Mucosa of stomach (tissue), 1 donor: ENCODE data around the gene DRD2.

Source experiments
- H3K27me3 ChIP-seq: one replicate; pipeline ENCODE4 v1.7.0; 2013; ENCODE audit warnings: mild to moderate bottlenecking, low read length; ENCODE audit not compliant: control insufficient read depth, insufficient read depth
- H3K36me3 ChIP-seq: one replicate; pipeline ENCODE4 v1.7.0; 2013; ENCODE audit warnings: low read length; ENCODE audit not compliant: control insufficient read depth, insufficient read depth
- H3K4me1 ChIP-seq: one replicate; pipeline ENCODE4 v1.7.0; 2013; ENCODE audit warnings: mild to moderate bottlenecking, low read length; ENCODE audit not compliant: control insufficient read depth, insufficient read depth
- H3K4me3 ChIP-seq: one replicate; pipeline ENCODE4 v1.7.0; 2013; ENCODE audit warnings: low read length
- H3K9ac ChIP-seq: one replicate; pipeline ENCODE4 v1.7.0; 2013; ENCODE audit warnings: mild to moderate bottlenecking, low read length, moderate library complexity
- H3K9me3 ChIP-seq: one replicate; pipeline ENCODE4 v1.7.0; 2013; ENCODE audit warnings: mild to moderate bottlenecking, low read length, moderate library complexity; ENCODE audit not compliant: control insufficient read depth
- donor health status: Pancreatic carcinoma.

DRD2 gene

GRCh38 chr11:113460469-113460868, 14.7 kb downstream of the DRD2 start:
- no peaks in the 10 kb centered on the region for H3K9me3 ChIP-seq
- no peaks in the 10 kb centered on the region for H3K27me3 ChIP-seq
- H3K4me3 ChIP-seq: no peak overlapping the region
- peaks cover 8% of the 10 kb centered on the region for H3K4me1 ChIP-seq
- H3K9ac ChIP-seq: no peak overlapping the region
- no peaks in the 10 kb centered on the region for H3K36me3 ChIP-seq

GRCh38 chr11:113458189-113458588, 17.0 kb downstream of the DRD2 start:
- Histone ChIP-seq H3K9ac (no peak overlapping the region), H3K4me3 (no peak overlapping the region), H3K9me3 (no peaks in the 10 kb centered on the region), H3K27me3 (no peaks in the 10 kb centered on the region), H3K4me1 (peaks cover 8% of the 10 kb centered on the region), H3K36me3 (no peaks in the 10 kb centered on the region)

- no peaks in the 10 kb centered on the region for H3K27me3 ChIP-seq
- no peaks in the 10 kb centered on the region for H3K9me3 ChIP-seq
- no peak overlapping the region for H3K4me3 ChIP-seq
- H3K4me1 ChIP-seq: peaks cover 8% of the 10 kb centered on the region
- no peaks in the 10 kb centered on the region for H3K36me3 ChIP-seq
- no peak overlapping the region for H3K9ac ChIP-seq
These were observed 17.4 kb downstream of the DRD2 start for GRCh38 chr11:113457784-113458183.

GRCh38 chr11:113454455-113454854, 20.7 kb downstream of the DRD2 start:
- Histone ChIP-seq H3K36me3 (no peaks in the 10 kb centered on the region), H3K4me1 (peaks cover 8% of the 10 kb centered on the region), H3K4me3 (no peak overlapping the region), H3K27me3 (no peaks in the 10 kb centered on the region), H3K9me3 (no peaks in the 10 kb centered on the region), H3K9ac (no peak overlapping the region)

- H3K36me3 ChIP-seq: no peaks in the 10 kb centered on the region
- H3K9ac ChIP-seq: no peak overlapping the region
- H3K4me3 ChIP-seq: no peak overlapping the region
- H3K27me3 ChIP-seq: no peaks in the 10 kb centered on the region
- H3K9me3 ChIP-seq: no peaks in the 10 kb centered on the region
- no peaks in the 10 kb centered on the region for H3K4me1 ChIP-seq
These were observed 25.5 kb downstream of the DRD2 start for GRCh38 chr11:113449743-113450142.

GRCh38 chr11:113448316-113448677, 26.9 kb downstream of the DRD2 start:
- no peak overlapping the region for H3K9ac ChIP-seq
- no peaks in the 10 kb centered on the region for H3K36me3 ChIP-seq
- no peaks in the 10 kb centered on the region for H3K27me3 ChIP-seq
- H3K4me3 ChIP-seq: no peak overlapping the region
- no peaks in the 10 kb centered on the region for H3K4me1 ChIP-seq
- no peaks in the 10 kb centered on the region for H3K9me3 ChIP-seq

- Histone ChIP-seq H3K9me3 (no peaks in the 10 kb centered on the region), H3K9ac (no peak overlapping the region), H3K4me3 (no peak overlapping the region), H3K4me1 (no peaks in the 10 kb centered on the region), H3K27me3 (no peaks in the 10 kb centered on the region), H3K36me3 (no peaks in the 10 kb centered on the region)
These were observed 27.4 kb downstream of the DRD2 start for GRCh38 chr11:113447621-113448315.

- Histone ChIP-seq H3K9ac (no peak overlapping the region), H3K36me3 (no peaks in the 10 kb centered on the region), H3K27me3 (no peaks in the 10 kb centered on the region), H3K4me1 (no peaks in the 10 kb centered on the region), H3K4me3 (no peak overlapping the region), H3K9me3 (no peaks in the 10 kb centered on the region)
These were observed 28.3 kb downstream of the DRD2 start for GRCh38 chr11:113446938-113447337.

- Histone ChIP-seq H3K27me3 (no peaks in the 10 kb centered on the region), H3K4me1 (no peaks in the 10 kb centered on the region), H3K4me3 (no peak overlapping the region), H3K9me3 (no peaks in the 10 kb centered on the region), H3K36me3 (no peaks in the 10 kb centered on the region), H3K9ac (no peak overlapping the region)
These were observed 29.1 kb downstream of the DRD2 start for GRCh38 chr11:113446112-113446511.

GRCh38 chr11:113444502-113445123, 30.6 kb downstream of the DRD2 start:
- H3K36me3 ChIP-seq: no peaks in the 10 kb centered on the region
- H3K4me1 ChIP-seq: no peaks in the 10 kb centered on the region
- H3K27me3 ChIP-seq: no peaks in the 10 kb centered on the region
- no peaks in the 10 kb centered on the region for H3K9me3 ChIP-seq
- H3K9ac ChIP-seq: no peak overlapping the region
- H3K4me3 ChIP-seq: no peak overlapping the region

GRCh38 chr11:113440816-113441215, 34.4 kb downstream of the DRD2 start:
- Histone ChIP-seq H3K4me1 (no peaks in the 10 kb centered on the region), H3K9ac (no peak overlapping the region), H3K4me3 (no peak overlapping the region), H3K9me3 (no peaks in the 10 kb centered on the region), H3K36me3 (no peaks in the 10 kb centered on the region), H3K27me3 (no peaks in the 10 kb centered on the region)

- Histone ChIP-seq H3K27me3 (peaks cover 5% of the 10 kb centered on the region), H3K4me3 (no peak overlapping the region), H3K36me3 (no peaks in the 10 kb centered on the region)
These were observed 38.4 kb downstream of the DRD2 start for GRCh38 chr11:113436672-113437252.

More at GRCh38 chr11:113436672-113437252, 38.4 kb downstream of the DRD2 start:
- H3K9ac ChIP-seq: no peak overlapping the region
- no peaks in the 10 kb centered on the region for H3K4me1 ChIP-seq
- H3K9me3 ChIP-seq: no peaks in the 10 kb centered on the region
